LNCAP (cell line): Measurements from ENCODE around the gene KRTAP10-3.
"Not testable (repeated sequence)": the region's sequence is repeated elsewhere in the genome, so short reads cannot be mapped to it uniquely, and the experiment has no call there.

Experiments
- CTCF ChIP-seq: fragments of 450-650 bp; IDR thresholded peaks from 2 replicates; pipeline ENCODE4 v1.5.1; 2017; ENCODE audit warnings: mild to moderate bottlenecking

KRTAP10-3 gene, protein sequence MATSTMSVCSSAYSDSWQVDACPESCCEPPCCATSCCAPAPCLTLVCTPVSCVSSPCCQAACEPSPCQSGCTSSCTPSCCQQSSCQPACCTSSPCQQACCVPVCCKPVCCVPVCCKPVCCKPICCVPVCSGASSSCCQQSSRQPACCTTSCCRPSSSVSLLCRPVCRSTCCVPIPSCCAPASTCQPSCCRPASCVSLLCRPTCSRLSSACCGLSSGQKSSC

DNA sequence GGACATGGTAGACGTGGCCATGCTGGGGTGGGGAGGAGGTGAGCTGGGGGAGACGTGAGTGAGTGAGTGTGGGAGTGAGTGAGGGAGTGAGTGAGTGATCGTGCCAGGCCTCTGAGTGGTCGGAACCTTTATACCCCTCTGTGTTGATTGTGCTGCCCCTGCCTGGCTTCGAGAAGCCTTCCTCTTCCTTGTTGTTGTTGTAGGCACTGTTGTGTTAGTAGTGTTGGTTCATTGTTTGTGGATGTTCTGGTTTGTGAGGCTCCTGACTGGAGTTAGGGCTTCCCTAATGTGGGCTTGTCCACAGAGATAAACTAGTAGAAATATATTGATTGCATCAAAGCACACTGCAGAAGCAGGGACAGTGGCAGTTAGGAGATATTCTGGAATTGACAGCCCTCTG lies at the start of gene KRTAP10-3:
KRTAP10-3 (minus strand) TSS at position 101 of the 400 bp plus-strand sequence; CDS start at position 21, 80 bp downstream.
- TF ChIP-seq CTCF = no peak

DNA sequence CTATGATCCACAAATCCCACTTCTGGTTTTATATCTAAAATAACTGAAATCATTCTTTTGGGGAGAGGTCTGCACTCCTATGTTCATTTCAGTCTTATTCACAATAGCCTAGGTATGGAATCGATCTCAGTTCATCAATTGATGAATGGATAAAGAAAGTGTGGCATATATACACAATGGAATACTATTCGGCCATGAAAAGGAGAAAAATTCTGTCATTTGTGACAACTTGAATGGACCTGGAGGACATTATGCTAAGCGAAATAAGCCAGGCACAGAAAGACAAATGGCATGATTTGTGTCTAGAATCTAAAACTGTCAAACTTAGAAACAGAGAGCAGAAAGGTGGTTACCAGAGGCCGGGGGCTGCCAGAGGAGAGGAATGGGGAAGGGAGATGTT lies 47.9 kb upstream of the KRTAP10-3 start:
- no peak for TF ChIP-seq CTCF

DNA sequence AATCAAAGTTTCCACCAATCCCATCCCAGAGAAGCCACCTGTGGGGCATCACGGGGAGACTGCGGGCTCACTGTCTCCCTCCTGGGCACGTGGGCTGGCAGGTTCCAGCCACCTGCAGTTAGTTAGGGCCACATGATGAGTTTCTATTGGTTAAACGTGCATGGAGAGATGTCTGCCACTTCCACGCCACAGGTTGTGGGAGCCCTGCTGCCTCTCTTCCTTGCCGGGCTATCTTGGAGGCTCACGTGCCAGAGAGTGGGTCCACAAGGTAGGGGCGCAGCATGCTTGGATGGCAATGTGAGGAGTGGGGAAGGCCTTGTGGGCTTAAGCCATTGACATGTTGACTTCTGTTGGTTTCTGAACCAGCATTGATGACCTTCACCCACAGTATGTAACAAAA lies 45.3 kb upstream of the KRTAP10-3 start:
- no peak for TF ChIP-seq CTCF

DNA sequence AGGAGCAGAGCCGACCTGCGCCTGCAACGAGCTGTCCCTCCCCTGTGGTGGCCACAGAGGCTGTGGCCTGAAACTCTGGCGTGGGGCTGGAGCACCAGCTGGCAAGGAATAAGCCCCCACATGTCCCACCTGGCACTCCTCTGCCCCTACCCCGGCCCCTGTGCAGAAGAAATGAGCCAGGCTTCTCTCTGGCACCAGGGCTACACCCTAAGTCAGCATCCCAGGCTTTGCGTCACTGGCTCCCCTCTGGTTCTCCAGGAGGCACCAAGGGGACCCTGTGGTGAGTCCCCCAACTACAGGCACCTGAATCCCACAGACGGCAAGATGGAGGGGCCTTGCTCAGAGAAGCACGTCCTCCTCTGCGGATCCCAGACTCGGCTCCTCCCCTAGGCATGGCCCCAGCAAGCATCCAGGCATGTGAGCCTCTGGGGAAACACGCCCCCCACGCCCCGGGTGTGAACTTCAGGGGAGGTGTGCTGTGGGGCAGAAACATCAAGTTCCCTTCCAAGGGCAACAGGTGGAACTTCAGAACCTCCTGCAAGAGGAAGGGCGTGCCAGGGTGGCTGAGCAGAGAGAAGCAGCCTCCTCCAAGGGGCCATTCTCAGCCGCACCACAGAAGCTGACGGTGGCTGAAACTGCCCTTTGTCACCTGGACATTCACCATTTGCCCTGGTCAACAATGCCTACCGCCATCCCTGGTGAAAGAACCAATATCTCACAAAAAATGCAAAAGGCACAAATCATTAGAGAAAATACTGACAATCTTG lies 44.7 kb upstream of the KRTAP10-3 start:
- no peak for TF ChIP-seq CTCF

GRCh38 chr21:44602463-44602850 lies 43.9 kb upstream of the KRTAP10-3 start:
- TF ChIP-seq CTCF = no peak

GRCh38 chr21:44601596-44602462 lies 43.2 kb upstream of the KRTAP10-3 start:
- no peak for TF ChIP-seq CTCF

GRCh38 chr21:44600118-44600978 lies 41.8 kb upstream of the KRTAP10-3 start, which contains the start of gene KRTAP10-7:
TSS of gene KRTAP10-7 (plus strand) at chr21:44600597. CDS start at chr21:44600622, 25 bp downstream.
- not testable (repeated sequence) for TF ChIP-seq CTCF
